ENCODE results near the gene IFIT1.

DNA sequence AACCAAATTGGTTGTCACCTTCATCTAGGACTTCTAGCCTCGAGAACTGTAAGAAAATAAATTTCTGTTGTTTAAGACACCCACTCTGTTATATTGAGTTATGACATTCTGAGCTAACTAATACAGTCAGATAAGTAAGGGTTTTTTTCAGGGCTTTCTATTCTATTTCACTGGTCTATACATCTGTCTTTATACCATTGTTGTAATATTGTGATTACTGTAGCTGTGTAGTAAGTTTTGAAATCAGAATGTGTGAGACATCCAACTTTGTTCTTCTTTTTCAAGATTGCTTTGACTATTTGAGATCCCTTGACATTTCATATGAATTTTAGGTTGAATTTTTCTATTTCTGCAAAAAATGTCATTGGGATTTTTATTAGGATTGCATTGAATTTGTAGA lies 7.5 kb downstream of the IFIT1 start:
- TF ChIP-seq, protein P1, sequence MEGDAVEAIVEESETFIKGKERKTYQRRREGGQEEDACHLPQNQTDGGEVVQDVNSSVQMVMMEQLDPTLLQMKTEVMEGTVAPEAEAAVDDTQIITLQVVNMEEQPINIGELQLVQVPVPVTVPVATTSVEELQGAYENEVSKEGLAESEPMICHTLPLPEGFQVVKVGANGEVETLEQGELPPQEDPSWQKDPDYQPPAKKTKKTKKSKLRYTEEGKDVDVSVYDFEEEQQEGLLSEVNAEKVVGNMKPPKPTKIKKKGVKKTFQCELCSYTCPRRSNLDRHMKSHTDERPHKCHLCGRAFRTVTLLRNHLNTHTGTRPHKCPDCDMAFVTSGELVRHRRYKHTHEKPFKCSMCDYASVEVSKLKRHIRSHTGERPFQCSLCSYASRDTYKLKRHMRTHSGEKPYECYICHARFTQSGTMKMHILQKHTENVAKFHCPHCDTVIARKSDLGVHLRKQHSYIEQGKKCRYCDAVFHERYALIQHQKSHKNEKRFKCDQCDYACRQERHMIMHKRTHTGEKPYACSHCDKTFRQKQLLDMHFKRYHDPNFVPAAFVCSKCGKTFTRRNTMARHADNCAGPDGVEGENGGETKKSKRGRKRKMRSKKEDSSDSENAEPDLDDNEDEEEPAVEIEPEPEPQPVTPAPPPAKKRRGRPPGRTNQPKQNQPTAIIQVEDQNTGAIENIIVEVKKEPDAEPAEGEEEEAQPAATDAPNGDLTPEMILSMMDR (IDR thresholded peaks at IDR 0.05) = no peak
- TF ChIP-seq POLR2A (IDR thresholded peaks at IDR 0.05) = no peak

Measured in esophagus squamous epithelium (tissue), 4 donors.